Suprapubic skin (tissue), 4 donors: ENCODE data around the gene PLBD2.

Experiments
- CTCF ChIP-seq, 2 donors: fragments of 200-600 bp in 1 of 2; fragments of 450-650 bp in 1 of 2; sonication (generic) in 1 of 2; IDR thresholded peaks; one replicate each; pipeline ENCODE4 v1.5.1; 2016 to 2019; ENCODE audit warnings: antibody characterized with exemption in 2 of 2, mild to moderate bottlenecking in 1 of 2, moderate library complexity in 1 of 2
- EP300 ChIP-seq: sonication (generic); formaldehyde crosslinking; IDR thresholded peaks from one replicate; pipeline ENCODE4 v1.6.1; 2017; ENCODE audit warnings: antibody characterized with exemption
- POLR2A ChIP-seq, 2 donors: fragments of 450-650 bp; IDR thresholded peaks; one replicate each; pipeline ENCODE4 v1.6.1; 2017; ENCODE audit warnings: antibody characterized with exemption in 2 of 2, mild to moderate bottlenecking in 2 of 2, moderate library complexity in 2 of 2
- POLR2AphosphoS5 ChIP-seq, 3 donors: sonication (generic); formaldehyde crosslinking; IDR thresholded peaks; one replicate each; pipeline ENCODE4 v1.6.1; 2017; ENCODE audit warnings: antibody characterized with exemption in 3 of 3

GRCh38 chr12:113359939-113360748, 1.8 kb downstream of the PLBD2 start:
- no peak for TF ChIP-seq POLR2AphosphoS5 (IDR thresholded peaks at IDR 0.05)
- TF ChIP-seq EP300, result no peak
- TF ChIP-seq CTCF (IDR thresholded peaks at IDR 0.05), result no peak
- no peak for TF ChIP-seq POLR2A (IDR thresholded peaks at IDR 0.05)
